GM18951 (cell line): Measurements from ENCODE around the gene ASMTL.

Experiments used
- POLR2A ChIP-seq: IDR thresholded peaks from 4 replicates; pipeline ENCODE4 v1.6.1; 2011; ENCODE audit warnings: mild to moderate bottlenecking; ENCODE audit not compliant: insufficient read length, insufficient read depth; ENCODE audit errors: extremely low read depth
- in situ Hi-C: fragments of 300-500 bp; cut with MboI; formaldehyde crosslinking; loops from one replicate; pipeline ENCODE4 v1.12.0; 2022; ENCODE audit warnings: low sequenced_read_pairs, mixed read lengths, inconsistent platforms; ENCODE audit not compliant: unreplicated experiment

ASMTL gene

GRCh38 chrX:1354036-1355019 is 98.4 kb downstream of the ASMTL start:
- no peak for TF ChIP-seq POLR2A
- in situ Hi-C loops: no loop called here
